Loucy (cell line): ENCODE measurements around the gene MRPS12.

Experiments
- H2AFZ ChIP-seq: fragments of 200-600 bp; sonication (generic); 2 replicates; pipeline ENCODE4 v1.6.0; 2016; ENCODE audit warnings: antibody characterized with exemption, mild to moderate bottlenecking, low read length, moderate library complexity
- H3F3A ChIP-seq: fragments of 200-600 bp; 2 replicates; pipeline ENCODE4 v1.6.0; 2016; ENCODE audit warnings: antibody characterized with exemption, low read depth, mild to moderate bottlenecking
- H3K27me3 ChIP-seq: fragments of 200-600 bp; sonication (generic); 2 replicates; pipeline ENCODE4 v1.6.1; 2014; ENCODE audit warnings: low read length, mild to moderate bottlenecking; ENCODE audit not compliant: insufficient read depth, poor library complexity, severe bottlenecking
- H3K36me3 ChIP-seq: fragments of 200-600 bp; sonication (generic); 2 replicates; pipeline ENCODE4 v1.6.1; 2016; ENCODE audit warnings: low read length; ENCODE audit not compliant: insufficient read depth
- H3K4me1 ChIP-seq: fragments of 200-600 bp; sonication (generic); 2 replicates; pipeline ENCODE4 v1.5.1; 2014; ENCODE audit warnings: low read length, mild to moderate bottlenecking; ENCODE audit not compliant: insufficient read depth, poor library complexity, severe bottlenecking
- H3K4me2 ChIP-seq: fragments of 200-600 bp; sonication (generic); 2 replicates; pipeline ENCODE4 v1.6.0; 2014; ENCODE audit warnings: antibody characterized with exemption, low read length, low read depth, mild to moderate bottlenecking; ENCODE audit not compliant: poor library complexity, severe bottlenecking
- H3K4me3 ChIP-seq: fragments of 200-600 bp; sonication (generic); 2 replicates; pipeline ENCODE4 v1.5.1; 2014; ENCODE audit warnings: low read length, mild to moderate bottlenecking, mixed read lengths; ENCODE audit not compliant: poor library complexity, severe bottlenecking
- H3K79me2 ChIP-seq: fragments of 200-600 bp; sonication (generic); 2 replicates; pipeline ENCODE4 v1.6.1; 2014; ENCODE audit warnings: low read length; ENCODE audit not compliant: insufficient read depth
- H3K9ac ChIP-seq: fragments of 200-600 bp; sonication (generic); 2 replicates; pipeline ENCODE4 v1.6.0; 2014; ENCODE audit warnings: mild to moderate bottlenecking, low read depth, low read length, moderate library complexity; ENCODE audit not compliant: poor library complexity, severe bottlenecking
- H3K9me2 ChIP-seq: fragments of 200-600 bp; sonication (generic); replicated peaks from 2 replicates; pipeline ENCODE4 v1.6.1; 2016; ENCODE audit warnings: low read depth, low read length, mixed read lengths
- H3K9me3 ChIP-seq: fragments of 200-600 bp; sonication (generic); 2 replicates; pipeline ENCODE4 v1.6.1; 2014; ENCODE audit warnings: mild to moderate bottlenecking, antibody characterized with exemption, low read length, low read depth; ENCODE audit not compliant: insufficient read depth
- H4K20me1 ChIP-seq: fragments of 200-600 bp; sonication (generic); 2 replicates; pipeline ENCODE4 v1.6.0; 2014; ENCODE audit warnings: antibody characterized with exemption, low read length, mild to moderate bottlenecking; ENCODE audit not compliant: insufficient read depth, poor library complexity, severe bottlenecking
- CTCF ChIP-seq: fragments of 200-600 bp; sonication (generic); conservative IDR thresholded peaks from 2 replicates; pipeline ENCODE4 v1.5.1; 2014; ENCODE audit warnings: mild to moderate bottlenecking, antibody characterized with exemption, low read length
- EZH2phosphoT487 ChIP-seq: fragments of 200-600 bp; IDR thresholded peaks from 2 replicates; pipeline ENCODE4 v1.6.1; 2018; ENCODE audit warnings: antibody characterized with exemption, mild to moderate bottlenecking, moderate library complexity, borderline replicate concordance

Gene MRPS12

GRCh38 chr19:38944981-38945506, 14.3 kb downstream of the MRPS12 start:
- Histone ChIP-seq H3K4me1 (peaks cover 14% of the 10 kb centered on the region), H3F3A (no peaks in the 10 kb centered on the region), H3K9me3 (no peaks in the 10 kb centered on the region), H3K79me2 (no peaks in the 10 kb centered on the region), H3K9ac (no peak overlapping the region), H2AFZ (no peak overlapping the region), H3K9me2 (no peaks in the 10 kb centered on the region), H3K27me3 (no peaks in the 10 kb centered on the region), H3K4me2 (no peak overlapping the region), H4K20me1 (no peaks in the 10 kb centered on the region), H3K4me3 (no peak overlapping the region), H3K36me3 (no peaks in the 10 kb centered on the region)
- TF ChIP-seq CTCF: no peak
- TF ChIP-seq EZH2phosphoT487: no peak

GRCh38 chr19:38945562-38946228, 15.0 kb downstream of the MRPS12 start:
- Histone ChIP-seq H3K4me2 (no peak overlapping the region), H3K4me1 (peaks cover 10% of the 10 kb centered on the region), H2AFZ (no peak overlapping the region), H3K9me3 (no peaks in the 10 kb centered on the region), H3K4me3 (no peak overlapping the region), H3K9me2 (no peaks in the 10 kb centered on the region), H3K27me3 (no peaks in the 10 kb centered on the region), H3F3A (no peaks in the 10 kb centered on the region), H3K36me3 (no peaks in the 10 kb centered on the region), H4K20me1 (no peaks in the 10 kb centered on the region), H3K9ac (no peak overlapping the region), H3K79me2 (no peaks in the 10 kb centered on the region)
- TF ChIP-seq EZH2phosphoT487: no peak
- no peak for TF ChIP-seq CTCF

- Histone ChIP-seq H3K9me3 (no peaks in the 10 kb centered on the region), H3K79me2 (no peaks in the 10 kb centered on the region), H3F3A (no peaks in the 10 kb centered on the region), H3K9me2 (no peaks in the 10 kb centered on the region), H3K4me2 (no peak overlapping the region), H2AFZ (no peak overlapping the region), H3K9ac (no peak overlapping the region), H3K4me1 (peaks cover 6% of the 10 kb centered on the region), H3K4me3 (no peak overlapping the region), H3K36me3 (no peaks in the 10 kb centered on the region), H3K27me3 (no peaks in the 10 kb centered on the region), H4K20me1 (no peaks in the 10 kb centered on the region)
- TF ChIP-seq EZH2phosphoT487 (no peak), CTCF (no peak)
Measured at GRCh38 chr19:38946229-38947010, 15.7 kb downstream of the MRPS12 start.
